Measurements from ENCODE around the gene EXD3.
"Not testable (repeated sequence)": the region's sequence is repeated elsewhere in the genome, so short reads cannot be mapped to it uniquely, and the experiment has no call there.

Gene EXD3

GRCh38 chr9:137422604-137423513, at the start of gene EXD3, which contains the start of gene NOXA1:
EXD3 (minus strand) TSS chr9:137423162; CDS start chr9:137395357, 27,805 bp downstream.
NOXA1 (plus strand) TSS chr9:137423393; CDS start chr9:137423530, 137 bp downstream.
- DNase-seq (ENCODE audit: low spot score in 2 of 2) = peak; percentile 97 to 98
- no peaks in the 10 kb centered on the region for H3K27me3 Mint-ChIP-seq
- peak within 1 kb of the TSS; percentile 74 for H3K27ac Mint-ChIP-seq
- peak; percentile 93 for ATAC-seq (ENCODE audit: low read depth)
- peak within 1 kb of the TSS; percentile 79 for H3K4me3 Mint-ChIP-seq
- no peaks in the 10 kb centered on the region for H3K36me3 Mint-ChIP-seq
- peaks cover 6% of the 10 kb centered on the region for H3K4me1 Mint-ChIP-seq
- H3K9me3 Mint-ChIP-seq = no peaks in the 10 kb centered on the region

- no peak overlapping the region for H3K4me3 Mint-ChIP-seq
- ATAC-seq (ENCODE audit: low read depth) (peak; percentile 37), DNase-seq (ENCODE audit: low spot score in 2 of 2) (no peak)
- peaks cover 11% of the 10 kb centered on the region for H3K9me3 Mint-ChIP-seq
- H3K27me3 Mint-ChIP-seq = no peaks in the 10 kb centered on the region
- peaks cover 19% of the 10 kb centered on the region for H3K36me3 Mint-ChIP-seq
- no peak overlapping the region for H3K27ac Mint-ChIP-seq
- H3K4me1 Mint-ChIP-seq = peaks cover 2% of the 10 kb centered on the region
These were observed 47.8 kb upstream of the EXD3 start for GRCh38 chr9:137470785-137471184.

- Mint-ChIP-seq H3K27ac (no peak overlapping the region), H3K4me3 (no peak overlapping the region), H3K9me3 (no peaks in the 10 kb centered on the region), H3K36me3 (peaks cover 7% of the 10 kb centered on the region), H3K4me1 (peaks cover 2% of the 10 kb centered on the region), H3K27me3 (no peaks in the 10 kb centered on the region)
- ATAC-seq (ENCODE audit: low read depth) (no peak), DNase-seq (ENCODE audit: low spot score in 2 of 2) (no peak)
These were observed 44.9 kb upstream of the EXD3 start for GRCh38 chr9:137467896-137468295.

- H3K4me3 Mint-ChIP-seq = no peak overlapping the region
- DNase-seq (ENCODE audit: low spot score in 2 of 2) (no peak), ATAC-seq (ENCODE audit: low read depth) (no peak)
- no peak overlapping the region for H3K27ac Mint-ChIP-seq
- peaks cover 4% of the 10 kb centered on the region for H3K36me3 Mint-ChIP-seq
- H3K27me3 Mint-ChIP-seq = no peaks in the 10 kb centered on the region
- H3K4me1 Mint-ChIP-seq = peaks cover 2% of the 10 kb centered on the region
- H3K9me3 Mint-ChIP-seq = no peaks in the 10 kb centered on the region
These were observed 44.2 kb upstream of the EXD3 start for GRCh38 chr9:137467161-137467581.

- peak overlapping the region; percentile 8 for H3K27ac Mint-ChIP-seq
- not testable (repeated sequence) for H3K4me3 Mint-ChIP-seq; ATAC-seq (ENCODE audit: low read depth); H3K27me3 Mint-ChIP-seq; H3K4me1 Mint-ChIP-seq; DNase-seq (ENCODE audit: low spot score in 2 of 2); H3K36me3 Mint-ChIP-seq; H3K9me3 Mint-ChIP-seq
These were observed 43.6 kb upstream of the EXD3 start for GRCh38 chr9:137466389-137467085.

GRCh38 chr9:137465720-137466388, 42.9 kb upstream of the EXD3 start:
- DNase-seq (ENCODE audit: low spot score in 2 of 2) (no peak), ATAC-seq (ENCODE audit: low read depth) (no peak)
- Mint-ChIP-seq H3K4me3 (no peak overlapping the region), H3K27ac (peak overlapping the region; percentile 8), H3K4me1 (peaks cover 4% of the 10 kb centered on the region), H3K27me3 (no peaks in the 10 kb centered on the region), H3K36me3 (no peaks in the 10 kb centered on the region), H3K9me3 (no peaks in the 10 kb centered on the region)

GRCh38 chr9:137465000-137465719, 42.2 kb upstream of the EXD3 start:
- Mint-ChIP-seq H3K9me3 (no peaks in the 10 kb centered on the region), H3K27me3 (no peaks in the 10 kb centered on the region), H3K36me3 (no peaks in the 10 kb centered on the region), H3K4me1 (peaks cover 2% of the 10 kb centered on the region), H3K27ac (no peak overlapping the region), H3K4me3 (no peak overlapping the region)
- ATAC-seq (ENCODE audit: low read depth) = no peak
- no peak for DNase-seq (ENCODE audit: low spot score in 2 of 2)

- Mint-ChIP-seq H3K27me3 (no peaks in the 10 kb centered on the region), H3K4me1 (peaks cover 2% of the 10 kb centered on the region), H3K9me3 (no peaks in the 10 kb centered on the region), H3K36me3 (no peaks in the 10 kb centered on the region), H3K4me3 (no peak overlapping the region), H3K27ac (no peak overlapping the region)
- DNase-seq (ENCODE audit: low spot score in 2 of 2) (no peak), ATAC-seq (ENCODE audit: low read depth) (no peak)
These were observed 41.5 kb upstream of the EXD3 start for GRCh38 chr9:137464291-137464999.

GRCh38 chr9:137463931-137464290, 40.9 kb upstream of the EXD3 start:
- ATAC-seq (ENCODE audit: low read depth) (no peak), DNase-seq (ENCODE audit: low spot score in 2 of 2) (no peak)
- Mint-ChIP-seq H3K4me3 (no peak overlapping the region), H3K4me1 (peaks cover 2% of the 10 kb centered on the region), H3K27me3 (no peaks in the 10 kb centered on the region), H3K27ac (no peak overlapping the region), H3K9me3 (no peaks in the 10 kb centered on the region), H3K36me3 (no peaks in the 10 kb centered on the region)

- DNase-seq (ENCODE audit: low spot score in 2 of 2) (no peak), ATAC-seq (ENCODE audit: low read depth) (no peak)
- Mint-ChIP-seq H3K36me3 (no peaks in the 10 kb centered on the region), H3K4me3 (peak overlapping the region; percentile 37), H3K4me1 (peaks cover 2% of the 10 kb centered on the region), H3K27ac (peak overlapping the region; percentile 81), H3K9me3 (no peaks in the 10 kb centered on the region), H3K27me3 (no peaks in the 10 kb centered on the region)
These were observed 40.3 kb upstream of the EXD3 start for GRCh38 chr9:137462986-137463930.

- peaks cover 2% of the 10 kb centered on the region for H3K4me1 Mint-ChIP-seq
- H3K36me3 Mint-ChIP-seq = no peaks in the 10 kb centered on the region
- no peaks in the 10 kb centered on the region for H3K9me3 Mint-ChIP-seq
- peak overlapping the region; percentile 75 for H3K4me3 Mint-ChIP-seq
- H3K27ac Mint-ChIP-seq = peak overlapping the region; percentile 89
- no peak for ATAC-seq (ENCODE audit: low read depth)
- no peaks in the 10 kb centered on the region for H3K27me3 Mint-ChIP-seq
- peak in 1 of 2 donors; percentile 35 for DNase-seq (ENCODE audit: low spot score in 2 of 2)
These were observed 39.5 kb upstream of the EXD3 start for GRCh38 chr9:137462396-137462985.

All from memory B cell (primary cell).